Upper lobe of left lung (tissue), 6 donors: ENCODE measurements around the gene GRIA3. TPM values are rescaled to one million over a fixed set of nuclear protein-coding genes. Genes with fewer than 3 reads are reported as not detected.
A peak's percentile ranks its signal among the peaks of the same experiment; 100 is the strongest.

Experiments used
- ATAC-seq, 2 donors: fragments of 200-7000 bp; cut with Tn5 transposase; one replicate each; pipeline ENCODE4 v1.9.1; 2022; ENCODE audit warnings: mild to moderate bottlenecking in 2 of 2, moderate library complexity in 2 of 2; ENCODE audit not compliant: low FRiP score in 2 of 2
- DNase-seq, 2 donors: peaks; one replicate each; pipeline ENCODE4 v3.0.0-alpha.2; 2019 to 2020
- H3K27ac ChIP-seq, 4 donors: fragments of 200-600 bp; sonication (generic); one replicate each; pipeline ENCODE4 v1.5.1; 2016 to 2019
- H3K27me3 ChIP-seq, 4 donors: fragments of 200-600 bp; sonication (generic); one replicate each; pipeline ENCODE4 v1.5.1; 2017 to 2019
- H3K36me3 ChIP-seq, 4 donors: fragments of 200-600 bp; sonication (generic); one replicate each; pipeline ENCODE4 v1.5.1; 2016 to 2019
- H3K4me1 ChIP-seq, 4 donors: fragments of 200-600 bp; sonication (generic); one replicate each; pipeline ENCODE4 v1.5.1; 2018 to 2019
- H3K4me3 ChIP-seq, 4 donors: fragments of 200-600 bp; sonication (generic); one replicate each; pipeline ENCODE4 v1.5.1; 2017 to 2019; ENCODE audit warnings: mild to moderate bottlenecking in 2 of 4, moderate library complexity in 1 of 4
- H3K9me3 ChIP-seq, 4 donors: fragments of 200-600 bp; sonication (generic); one replicate each; pipeline ENCODE4 v1.5.1; 2018 to 2019
- CTCF ChIP-seq, 6 experiments: fragments of 450-650 bp in 4 of 6; fragments of 200-600 bp in 2 of 6; sonication (generic) in 2 of 6; IDR thresholded peaks; one replicate each; pipeline ENCODE4 v1.5.1; 2016 to 2019; ENCODE audit warnings: antibody characterized with exemption in 6 of 6
- EP300 ChIP-seq, 4 donors: sonication (generic); formaldehyde crosslinking; IDR thresholded peaks; one replicate each; pipeline ENCODE4 v1.5.1; 2017; ENCODE audit warnings: antibody characterized with exemption in 4 of 4, control low read depth in 2 of 4
- POLR2A ChIP-seq, 4 donors: fragments of 450-650 bp; IDR thresholded peaks; one replicate each; pipeline ENCODE4 v1.5.1; 2016 to 2017; ENCODE audit warnings: antibody characterized with exemption in 4 of 4, mild to moderate bottlenecking in 2 of 4
- POLR2AphosphoS5 ChIP-seq, 2 donors: sonication (generic); formaldehyde crosslinking; IDR thresholded peaks; one replicate each; pipeline ENCODE4 v1.5.1; 2017; ENCODE audit warnings: antibody characterized with exemption in 2 of 2
- WGBS, 2 donors: methylation state at CpG; one replicate each; pipeline ENCODE4 v1.1.5; 2017 to 2018; 5-methylcytosine and 5-hydroxymethylcytosine counted together
- total RNA-seq, 6 donors: library from RNA; depleted of rRNA in 4 of 6; stranded (reverse); fragments of >200 nt in 4 of 6; gene quantifications; one replicate each; pipeline versions ENCODE4 v1.1.0 to v1.2.1, GENCODE V29; 2016 to 2021
- donor health status: DM: no; HTN: no; CAD: no; lungs with moderate emphysema.
- donor health status: DM: no; HTN: yes; CAD: no; lungs with severe emphysema.

The GRIA3 gene
- total RNA-seq = under 1 TPM in 3 of 6 donors, not detected in 3; under 0.01 to 0.57 (median 0.29) TPM

- Histone ChIP-seq H3K4me1 (peaks cover 0 to 6% (median 0%) of the 10 kb centered on the region in 4 donors), H3K4me3 (peak within 1 kb of the TSS in 3 of 4 donors; percentile 10 to 27 (median 12)), H3K36me3 (no peaks in the 10 kb centered on the region), H3K9me3 (no peaks in the 10 kb centered on the region), H3K27ac (no peak within 1 kb of the TSS), H3K27me3 (peaks cover 0 to 10% (median 0%) of the 10 kb centered on the region in 4 donors)
- ATAC-seq (peak in 1 of 2 donors; percentile 44), DNase-seq (no peak)
- no peak for TF ChIP-seq POLR2A (IDR thresholded peaks at IDR 0.05)
- TF ChIP-seq EP300 (IDR thresholded peaks at IDR 0.05) = no peak
- no peak for TF ChIP-seq POLR2AphosphoS5 (IDR thresholded peaks at IDR 0.05)
- TF ChIP-seq CTCF (IDR thresholded peaks at IDR 0.05) = no peak
- WGBS, 2 donors = 3 to 36% methylated on average over 13 to 32 of the region's 33 CpGs
Measured at GRCh38 chrX:123184219-123184865, at the start of gene GRIA3. TSS of gene GRIA3 (plus strand) at chrX:123184278. CDS start at chrX:123184536, 258 bp downstream.

GRCh38 chrX:123138473-123138872 is 45.6 kb upstream of the GRIA3 start:
- no peak overlapping the region for H3K27ac ChIP-seq
- DNase-seq (no peak), ATAC-seq (peak in 1 of 2 donors; percentile 63)
- no peak overlapping the region for H3K4me3 ChIP-seq
- H3K4me1 ChIP-seq = no peaks in the 10 kb centered on the region
- H3K36me3 ChIP-seq = no peaks in the 10 kb centered on the region
- H3K27me3 ChIP-seq = no peaks in the 10 kb centered on the region
- WGBS, 2 donors = 79 to 85% methylated on average over 1 of the region's 1 CpG
- no peaks in the 10 kb centered on the region for H3K9me3 ChIP-seq
- no peak for TF ChIP-seq POLR2A (IDR thresholded peaks at IDR 0.05)
- no peak for TF ChIP-seq POLR2AphosphoS5 (IDR thresholded peaks at IDR 0.05)
- no peak for TF ChIP-seq EP300 (IDR thresholded peaks at IDR 0.05)
- TF ChIP-seq CTCF (IDR thresholded peaks at IDR 0.05) = no peak

GRCh38 chrX:123140454-123140853 is 43.6 kb upstream of the GRIA3 start:
- Histone ChIP-seq H3K4me3 (no peak overlapping the region), H3K9me3 (no peaks in the 10 kb centered on the region), H3K36me3 (no peaks in the 10 kb centered on the region), H3K27ac (no peak overlapping the region), H3K4me1 (no peaks in the 10 kb centered on the region), H3K27me3 (no peaks in the 10 kb centered on the region)
- DNase-seq (no peak), ATAC-seq (no peak)
- WGBS, 2 donors = 69 to 86% methylated on average over 5 of the region's 5 CpGs
- TF ChIP-seq EP300 (IDR thresholded peaks at IDR 0.05) (no peak), POLR2AphosphoS5 (IDR thresholded peaks at IDR 0.05) (no peak), CTCF (IDR thresholded peaks at IDR 0.05) (no peak), POLR2A (IDR thresholded peaks at IDR 0.05) (no peak)

- ATAC-seq (no peak), DNase-seq (no peak)
- Histone ChIP-seq H3K36me3 (no peaks in the 10 kb centered on the region), H3K27ac (no peak overlapping the region), H3K4me1 (no peaks in the 10 kb centered on the region), H3K9me3 (no peaks in the 10 kb centered on the region), H3K4me3 (no peak overlapping the region), H3K27me3 (no peaks in the 10 kb centered on the region)
- TF ChIP-seq POLR2AphosphoS5 (IDR thresholded peaks at IDR 0.05) = no peak
- no peak for TF ChIP-seq POLR2A (IDR thresholded peaks at IDR 0.05)
- no peak for TF ChIP-seq CTCF (IDR thresholded peaks at IDR 0.05)
- no peak for TF ChIP-seq EP300 (IDR thresholded peaks at IDR 0.05)
- 33 to 47% methylated on average over 1 of the region's 1 CpG for WGBS, 2 donors
Measured at GRCh38 chrX:123140904-123141303, 43.2 kb upstream of the GRIA3 start.

- DNase-seq = no peak
- H3K9me3 ChIP-seq = no peaks in the 10 kb centered on the region
- TF ChIP-seq POLR2AphosphoS5 (IDR thresholded peaks at IDR 0.05) (no peak), POLR2A (IDR thresholded peaks at IDR 0.05) (no peak), EP300 (IDR thresholded peaks at IDR 0.05) (no peak), CTCF (IDR thresholded peaks at IDR 0.05) (no peak)
- H3K4me1 ChIP-seq = no peaks in the 10 kb centered on the region
- ATAC-seq = no peak
- no peaks in the 10 kb centered on the region for H3K36me3 ChIP-seq
- no peaks in the 10 kb centered on the region for H3K27me3 ChIP-seq
- H3K4me3 ChIP-seq = no peak overlapping the region
- no peak overlapping the region for H3K27ac ChIP-seq
- 53 to 72% methylated on average over 2 to 7 of the region's 7 CpGs for WGBS, 2 donors
Measured at GRCh38 chrX:123153846-123154335, 30.2 kb upstream of the GRIA3 start.
